CD4-positive, alpha-beta T cell (primary cell): ENCODE results near the gene DUOXA1. TPM values are rescaled to one million over a fixed set of nuclear protein-coding genes. Genes with fewer than 3 reads are reported as not detected.

Experiments used
- ATAC-seq: fragments of 200-7000 bp; cut with Tn5 transposase; one replicate; pipeline ENCODE4 v1.10.0; 2022; ENCODE audit warnings: mild to moderate bottlenecking; ENCODE audit not compliant: poor library complexity
- CTCF ChIA-PET: fragments of 350-600 bp; sonication (Branson Sonifier 250); formaldehyde crosslinking; loops from one replicate; lab custom pipeline; 2021; ENCODE audit warnings: antibody characterized with exemption, inconsistent platforms; lab: Charles Lee
- POLR2A ChIA-PET: fragments of 350-600 bp; sonication (Branson Sonifier 250); formaldehyde crosslinking; loops from one replicate; lab custom pipeline; 2021; ENCODE audit warnings: antibody characterized with exemption, inconsistent platforms; lab: Charles Lee
- DNase-seq, 14 experiments: peaks; one replicate each; pipeline ENCODE4 v3.0.0-alpha.2; 2013 to 2020; ENCODE audit warnings: mixed read lengths in 2 of 14
- H3K27ac ChIP-seq, 2 donors: one replicate each; pipeline versions ENCODE4 v1.5.1 to v1.7.0; 2013; ENCODE audit warnings: low read length in 2 of 2, low read depth in 1 of 2, mild to moderate bottlenecking in 1 of 2
- H3K27me3 ChIP-seq, 2 experiments: 1 replicate in 1 of 2; 2 replicates in 1 of 2; pipeline versions ENCODE4 v1.6.1 to v1.7.0; 2013; ENCODE audit warnings: low read length in 2 of 2, control low read depth in 1 of 2, mild to moderate bottlenecking in 1 of 2, moderate library complexity in 1 of 2; ENCODE audit not compliant: insufficient read depth in 2 of 2, control insufficient read depth in 1 of 2
- H3K36me3 ChIP-seq: one replicate; pipeline ENCODE4 v1.6.1; 2013; ENCODE audit warnings: low read length, control low read depth; ENCODE audit not compliant: insufficient read depth
- H3K4me1 ChIP-seq: one replicate; pipeline ENCODE4 v1.6.1; 2013; ENCODE audit warnings: low read length, control low read depth; ENCODE audit not compliant: insufficient read depth
- H3K4me3 ChIP-seq: one replicate; pipeline ENCODE4 v1.5.1; 2013; ENCODE audit warnings: mild to moderate bottlenecking, low read length, moderate library complexity
- H3K9me3 ChIP-seq, 2 experiments: 1 replicate in 1 of 2; 2 replicates in 1 of 2; pipeline versions ENCODE4 v1.6.1 to v1.7.0; 2013; ENCODE audit warnings: low read length in 2 of 2, mild to moderate bottlenecking in 2 of 2, control low read depth in 1 of 2, moderate library complexity in 1 of 2; ENCODE audit not compliant: control insufficient read depth in 1 of 2, insufficient read depth in 1 of 2
- H3K27ac Mint-ChIP-seq: one replicate; pipeline ENCODE4 v1.8.0; 2020; ENCODE audit warnings: mixed read lengths
- H3K27me3 Mint-ChIP-seq: one replicate; pipeline ENCODE4 v1.8.0; 2021; ENCODE audit warnings: mixed read lengths
- H3K36me3 Mint-ChIP-seq: one replicate; pipeline ENCODE4 v1.8.0; 2021; ENCODE audit warnings: low read depth, mixed read lengths
- H3K4me1 Mint-ChIP-seq: one replicate; pipeline ENCODE4 v1.8.0; 2021; ENCODE audit warnings: low read depth, mixed read lengths
- H3K4me3 Mint-ChIP-seq: one replicate; pipeline ENCODE4 v1.8.0; 2020; ENCODE audit warnings: mild to moderate bottlenecking, mixed read lengths
- H3K9me3 Mint-ChIP-seq: one replicate; pipeline ENCODE4 v1.8.0; 2020; ENCODE audit warnings: mixed read lengths
- CTCF ChIP-seq: fragments of 200-600 bp; IDR thresholded peaks from one replicate; pipeline ENCODE4 v1.8.0; 2022; ENCODE audit warnings: antibody characterized with exemption, mild to moderate bottlenecking
- intact Hi-C, 2 experiments: fragments of 100-400 bp; cut with DNase I in 1 of 2; cut with micrococcal nuclease in 1 of 2; formaldehyde crosslinking; loops; one replicate each; pipeline versions ENCODE4 v1.15.1 to v1.9.0; 2023 to 2025; cut with DNase I, micrococcal nuclease
- total RNA-seq, 174 experiments: library from RNA in 2 of 174; stranded (reverse) in 2 of 174; gene quantifications; one replicate each; pipeline ENCODE4 v1.2.3 and lab custom pipeline; 2021 to 2026

DUOXA1 gene
- total RNA-seq, 2 experiments from 2014 or later: 0.44 to 1.0 TPM

GRCh38 chr15:45157974-45158373 is 28.3 kb upstream of the DUOXA1 start:
- Mint-ChIP-seq H3K27me3 (no peaks in the 10 kb centered on the region), H3K9me3 (no peaks in the 10 kb centered on the region), H3K4me1 (no peaks in the 10 kb centered on the region), H3K27ac (no peak overlapping the region), H3K4me3 (no peak overlapping the region), H3K36me3 (no peaks in the 10 kb centered on the region)
- DNase-seq (no peak), ATAC-seq (no peak)
- Histone ChIP-seq H3K27me3 (no peaks in the 10 kb centered on the region), H3K4me1 (peaks cover under 1% of the 10 kb centered on the region), H3K36me3 (no peaks in the 10 kb centered on the region), H3K9me3 (no peaks in the 10 kb centered on the region), H3K27ac (no peak overlapping the region), H3K4me3 (no peak overlapping the region)
- CTCF ChIA-PET: interaction anchor here (0.9 kb wide), 1 partner anchor 40 kb away, joined by 4 read pairs; no protein-coding TSS in a partner anchor
- intact Hi-C loops: no loop called here
- POLR2A ChIA-PET: no interaction called here
- no peak for TF ChIP-seq CTCF

- no peak overlapping the region for H3K27ac Mint-ChIP-seq
Measured at GRCh38 chr15:45156744-45157455, 27.2 kb upstream of the DUOXA1 start.

GRCh38 chr15:45155739-45156138 is 26.1 kb upstream of the DUOXA1 start:
- Mint-ChIP-seq H3K36me3 (no peaks in the 10 kb centered on the region), H3K27me3 (no peaks in the 10 kb centered on the region), H3K27ac (no peak overlapping the region), H3K9me3 (no peaks in the 10 kb centered on the region), H3K4me3 (no peak overlapping the region), H3K4me1 (no peaks in the 10 kb centered on the region)
- ChIA-PET CTCF (interaction anchor here (1.1 kb wide), 1 partner anchor 50 kb away, joined by 3 read pairs; no protein-coding TSS in a partner anchor), POLR2A (no interaction called here)
- Histone ChIP-seq H3K36me3 (no peaks in the 10 kb centered on the region), H3K4me1 (no peaks in the 10 kb centered on the region), H3K27me3 (no peaks in the 10 kb centered on the region), H3K4me3 (no peak overlapping the region), H3K9me3 (no peaks in the 10 kb centered on the region), H3K27ac (no peak overlapping the region)
- intact Hi-C loops: loop anchor here in 1 of 2 experiments (1.0 kb wide), 1 partner anchor 106 kb away; no protein-coding TSS in a partner anchor
- DNase-seq (no peak), ATAC-seq (no peak)
- TF ChIP-seq CTCF: no peak

More at GRCh38 chr15:45156744-45157455, 27.2 kb upstream of the DUOXA1 start:
- Histone ChIP-seq H3K27ac (no peak overlapping the region), H3K36me3 (no peaks in the 10 kb centered on the region), H3K9me3 (no peaks in the 10 kb centered on the region), H3K4me3 (no peak overlapping the region), H3K27me3 (no peaks in the 10 kb centered on the region), H3K4me1 (no peaks in the 10 kb centered on the region)
- ChIA-PET POLR2A (no interaction called here), CTCF (no interaction called here)
- intact Hi-C loops: loop anchor here in 1 of 2 experiments (1.0 kb wide), 1 partner anchor 104 kb away; no protein-coding TSS in a partner anchor
- no peak overlapping the region for H3K4me3 Mint-ChIP-seq
- H3K4me1 Mint-ChIP-seq: no peaks in the 10 kb centered on the region
- H3K27me3 Mint-ChIP-seq: no peaks in the 10 kb centered on the region
- ATAC-seq (no peak), DNase-seq (no peak)
- H3K9me3 Mint-ChIP-seq: no peaks in the 10 kb centered on the region
- H3K36me3 Mint-ChIP-seq: no peaks in the 10 kb centered on the region
- TF ChIP-seq CTCF: no peak
